GM12878 (cell line): ENCODE results near the gene COL25A1. TPM values are rescaled to one million over a fixed set of nuclear protein-coding genes. Genes with fewer than 3 reads are reported as not detected.

Experiments
- ATAC-seq: fragments of 200-7000 bp; cut with Tn5 transposase; 3 replicates; pipeline ENCODE4 v1.9.1; 2020; ENCODE audit warnings: mild to moderate bottlenecking, moderate library complexity
- BruUV-seq: library from RNA; stranded (reverse); fragments of 400-500 nt; replicated peaks from 2 replicates; lab custom pipeline; 2021; lab: Mats Ljungman, UMichigan
- CTCF ChIA-PET: fragments of 300-600 bp; sonication (Branson Sonifier 250); formaldehyde crosslinking; extraction: SDS; loops from one replicate; lab custom pipeline; 2021; ENCODE audit warnings: inconsistent platforms; lab: Yijun Ruan, JAX
- POLR2A ChIA-PET: fragments of 350-600 bp; formaldehyde crosslinking; extraction: SDS; loops from one replicate; lab custom pipeline; 2021; ENCODE audit warnings: inconsistent platforms; lab: Charles Lee
- RAD21 ChIA-PET: fragments of 300-600 bp; sonication (Branson Sonifier 250); formaldehyde crosslinking; loops from one replicate; lab custom pipeline; 2023; ENCODE audit warnings: antibody characterized with exemption; ENCODE audit not compliant: unreplicated experiment; lab: Charles Lee
- SMC1A ChIA-PET: fragments of 300-600 bp; sonication (Branson Sonifier 250); formaldehyde crosslinking; loops from one replicate; lab custom pipeline; 2023; ENCODE audit not compliant: unreplicated experiment, uncharacterized antibody; lab: Charles Lee
- DNase-seq: peaks from one replicate; pipeline ENCODE4 v3.0.0-alpha.2; 2011; ENCODE audit warnings: low read depth, low spot score
- FAIRE-seq: peaks from 3 replicates; lab custom pipeline; 2011; peaks lifted over from hg19 to GRCh38; lab: Jason Lieb, UNC
- H2AFZ ChIP-seq: 2 replicates; pipeline ENCODE4 v1.6.0; 2011; ENCODE audit warnings: low read depth, low read length, control low read depth; ENCODE audit not compliant: control insufficient read depth
- H3K27ac ChIP-seq: 2 replicates; pipeline ENCODE4 v1.5.1; 2011; ENCODE audit warnings: control low read depth; ENCODE audit not compliant: control insufficient read depth, insufficient read depth
- H3K27me3 ChIP-seq, 2 experiments: replicated peaks in 1 of 2; 2 replicates each; pipeline versions ENCODE4 v1.6.0 to v1.6.1; 2011; ENCODE audit warnings: low read length in 1 of 2; ENCODE audit not compliant: control insufficient read depth in 2 of 2, insufficient read depth in 2 of 2
- H3K36me3 ChIP-seq, 2 experiments: 2 replicates each; pipeline ENCODE4 v1.5.1; 2011; ENCODE audit warnings: low read length in 1 of 2; ENCODE audit not compliant: control insufficient read depth in 2 of 2, insufficient read depth in 2 of 2
- H3K4me1 ChIP-seq: 2 replicates; pipeline ENCODE4 v1.6.1; 2011; ENCODE audit warnings: mild to moderate bottlenecking, low read length, moderate library complexity, mixed read lengths; ENCODE audit not compliant: control insufficient read depth, insufficient read depth
- H3K4me2 ChIP-seq: 2 replicates; pipeline ENCODE4 v1.6.0; 2011; ENCODE audit warnings: control low read depth; ENCODE audit not compliant: control insufficient read depth, insufficient read depth
- H3K4me3 ChIP-seq: fragments of 200-600 bp; sonication (generic); 2 replicates; pipeline ENCODE4 v1.5.1; 2016
- H3K79me2 ChIP-seq: 2 replicates; pipeline ENCODE4 v1.6.0; 2011; ENCODE audit warnings: low read length; ENCODE audit not compliant: control insufficient read depth, insufficient read depth
- H3K9ac ChIP-seq: 2 replicates; pipeline ENCODE4 v1.8.0; 2011; ENCODE audit warnings: low read length, control low read depth, mixed read lengths; ENCODE audit not compliant: control insufficient read depth, insufficient read depth
- H3K9me3 ChIP-seq: replicated peaks from 3 replicates; pipeline ENCODE4 v1.5.1; 2011; ENCODE audit warnings: mild to moderate bottlenecking, low read length; ENCODE audit not compliant: control insufficient read depth, insufficient read depth
- H4K20me1 ChIP-seq: 2 replicates; pipeline ENCODE4 v1.6.0; 2011; ENCODE audit not compliant: control insufficient read depth, insufficient read depth
- BACH1 ChIP-seq: fragments of 450-650 bp; IDR thresholded peaks from 2 replicates; pipeline ENCODE4 v1.6.1; 2017; ENCODE audit warnings: mild to moderate bottlenecking, borderline replicate concordance
- BRCA1 ChIP-seq: IDR thresholded peaks from 2 replicates; pipeline ENCODE4 v1.6.1; 2011; ENCODE audit warnings: low read depth, low read length, improper control_type of control experiment
- E2F4 ChIP-seq: IDR thresholded peaks from 2 replicates; pipeline ENCODE4 v1.6.1; 2012; ENCODE audit warnings: low read depth, low read length, improper control_type of control experiment
- EED ChIP-seq: sonication (generic); IDR thresholded peaks from 2 replicates; pipeline ENCODE4 v1.6.1; 2016; ENCODE audit warnings: antibody characterized with exemption, low read depth
- ESRRA ChIP-seq: IDR thresholded peaks from 2 replicates; pipeline ENCODE4 v1.6.1; 2012; ENCODE audit warnings: mild to moderate bottlenecking, low read length, improper control_type of control experiment
- ETV6 ChIP-seq, 2 experiments: fragments of 450-650 bp in 1 of 2; IDR thresholded peaks in 1 of 2; conservative IDR thresholded peaks in 1 of 2; 2 replicates each; pipeline ENCODE4 v1.6.1; 2014; ENCODE audit warnings: antibody characterized with exemption in 1 of 2, borderline replicate concordance in 1 of 2, low read depth in 1 of 2, mild to moderate bottlenecking in 1 of 2, moderate library complexity in 1 of 2
- IKZF1 ChIP-seq: fragments of 450-650 bp; conservative IDR thresholded peaks from 2 replicates; pipeline ENCODE4 v1.6.1; 2017; ENCODE audit warnings: antibody characterized with exemption, mild to moderate bottlenecking
- MEF2B ChIP-seq: fragments of 450-650 bp; IDR thresholded peaks from 2 replicates; pipeline ENCODE4 v1.6.1; 2018; ENCODE audit warnings: mild to moderate bottlenecking, moderate library complexity; ENCODE audit not compliant: partially characterized antibody, poor library complexity, severe bottlenecking
- NFIC ChIP-seq: IDR thresholded peaks from 2 replicates; pipeline ENCODE4 v1.6.1; 2012; ENCODE audit warnings: low read depth, mild to moderate bottlenecking, inconsistent platforms, low read length, moderate library complexity
- NRF1 ChIP-seq: conservative IDR thresholded peaks from 2 replicates; pipeline ENCODE4 v1.6.1; 2011; ENCODE audit warnings: mild to moderate bottlenecking, low read depth, low read length, improper control_type of control experiment
- RAD21 ChIP-seq: IDR thresholded peaks from 2 replicates; pipeline ENCODE4 v1.6.1; 2011; ENCODE audit warnings: mild to moderate bottlenecking, low read depth, low read length, moderate library complexity; ENCODE audit not compliant: insufficient read depth
- RELA ChIP-seq: fragments of 450-650 bp; IDR thresholded peaks from 2 replicates; pipeline ENCODE4 v1.8.0; 2014; ENCODE audit warnings: borderline replicate concordance; ENCODE audit not compliant: partially characterized antibody
- SMC3 ChIP-seq: IDR thresholded peaks from 2 replicates; pipeline ENCODE4 v1.6.1; 2011; ENCODE audit warnings: low read length, improper control_type of control experiment, borderline replicate concordance
- SPI1 ChIP-seq: IDR thresholded peaks from 2 replicates; pipeline ENCODE4 v1.6.1; 2011; ENCODE audit warnings: low read depth, mild to moderate bottlenecking, low read length, moderate library complexity, borderline replicate concordance; ENCODE audit not compliant: insufficient read depth
- USF2 ChIP-seq: IDR thresholded peaks from 2 replicates; pipeline ENCODE4 v1.6.1; 2011; ENCODE audit warnings: low read depth, low read length, improper control_type of control experiment, borderline replicate concordance
- WGBS: methylation state at CpG from one replicate; pipeline ENCODE4 v1.1.6; 2016; ENCODE audit warnings: low lambda C conversion rate; ENCODE audit not compliant: insufficient replicate concordance, insufficient coverage; ENCODE audit errors: missing lambda C conversion rate; 5-methylcytosine and 5-hydroxymethylcytosine counted together
- in situ Hi-C: fragments of 300-500 bp; cut with MboI; formaldehyde crosslinking; loops from 9 replicates; pipeline ENCODE4 v1.14.3; 2018; ENCODE audit warnings: mixed read lengths
- intact Hi-C: fragments of 100-400 bp; cut with micrococcal nuclease; formaldehyde crosslinking; loops from one replicate; pipeline ENCODE4 v1.14.2; 2022; ENCODE audit not compliant: unreplicated experiment
- polyA plus RNA-seq, 11 experiments: library from polyadenylated mRNA; depleted of rRNA in 4 of 11; unstranded in 6 of 11; stranded (reverse) in 5 of 11; fragments of >200 nt; fragmentation: Nextera tagmentation in 4 of 11; fragmentation: Illumina TruSeq in 1 of 11; extraction: Ambion mirVana in 4 of 11; extraction: Trizol in 1 of 11; gene quantifications; 1 replicate in 1 of 11; 2 replicates in 10 of 11; pipeline versions ENCODE4 v1.2.1 to v1.2.3, GENCODE V29; 2011 to 2016; ENCODE audit warnings: inconsistent platforms in 2 of 11, missing spikeins in 2 of 11, low read depth in 1 of 11
- total RNA-seq, 4 experiments: library from RNA; depleted of rRNA in 3 of 4; stranded (reverse); fragments of >200 nt in 3 of 4; fragmentation: Illumina TruSeq in 1 of 4; extraction: Trizol in 1 of 4; gene quantifications; 2 replicates each; pipeline versions ENCODE4 v1.2.1 to v1.2.3, GENCODE V29; 2013 to 2021

COL25A1 gene
- total and polyA plus RNA-seq, 10 of the 15 experiments (the other 5 are each of a cell fraction or from before 2014, with no cell fraction given), result 0.01 to 0.26 (median 0.12) TPM; not detected in 6

- CTCF ChIA-PET, result interaction anchor here (0.9 to 8.8 kb wide), 4 partner anchors 16 to 219 kb away, joined by 3 to 88 read pairs (median 3); no protein-coding TSS in a partner anchor
- no peak overlapping the region for H2AFZ ChIP-seq
- H3K4me1 ChIP-seq, result no peaks in the 10 kb centered on the region
- BruUV-seq, result no TSS peak
- RAD21 ChIA-PET, result interaction anchor here (0.8 to 1.6 kb wide), 7 partner anchors 17 to 464 kb away, joined by 3 to 5 read pairs (median 3); no protein-coding TSS in a partner anchor
- DNase-seq (no peak), ATAC-seq (no peak), FAIRE-seq (no peak)
- no peaks in the 10 kb centered on the region for H3K36me3 ChIP-seq
- no peak overlapping the region for H3K27ac ChIP-seq
- no peak overlapping the region for H3K4me3 ChIP-seq
- 52% methylated on average over 2 of the region's 2 CpGs for WGBS
- no peak overlapping the region for H3K9ac ChIP-seq
- H4K20me1 ChIP-seq, result no peaks in the 10 kb centered on the region
- SMC1A ChIA-PET, result interaction anchor here (0.9 to 5.3 kb wide), 10 partner anchors 13 to 462 kb away, joined by 3 to 62 read pairs (median 4); no protein-coding TSS in a partner anchor
- POLR2A ChIA-PET, result no interaction called here
- peaks cover 3% of the 10 kb centered on the region in 2 experiments; a peak in 3 of 4 replicates for H3K27me3 ChIP-seq
- in situ Hi-C loops, result no loop called here
- no peak overlapping the region for H3K4me2 ChIP-seq
- TF ChIP-seq USF2, result no peak
- TF ChIP-seq SPI1, result no peak
- TF ChIP-seq MEF2B, result no peak
- no peaks in the 10 kb centered on the region; the same call in 2 of the 3 replicates for H3K9me3 ChIP-seq
- H3K79me2 ChIP-seq, result no peaks in the 10 kb centered on the region
- intact Hi-C loops, result loop anchor here (5.0 to 10.0 kb wide), 3 partner anchors 111 to 612 kb away; no protein-coding TSS in a partner anchor
Observed at GRCh38 chr4:109296527-109296926, 5.9 kb downstream of the COL25A1 start.

GRCh38 chr4:109295081-109295480 is 7.4 kb downstream of the COL25A1 start:
- peak; percentile 27 for FAIRE-seq
- no peak for TF ChIP-seq IKZF1
- TF ChIP-seq NFIC, result no peak
- TF ChIP-seq BRCA1, result no peak
- no peak for TF ChIP-seq NRF1
- no peak for TF ChIP-seq SMC3
- TF ChIP-seq BACH1, result no peak
- no peak for TF ChIP-seq RELA
- TF ChIP-seq ESRRA, result no peak
- TF ChIP-seq E2F4, result no peak
- TF ChIP-seq RAD21, result no peak
- no peak for TF ChIP-seq EED
- TF ChIP-seq ETV6 (conservative IDR thresholded peaks at IDR 0.05 in 1 of 2, IDR thresholded peaks at IDR 0.05 in 1 of 2; ENCODE audit: borderline replicate concordance in 1 of 2, low read depth in 1 of 2), result no peak

More at GRCh38 chr4:109295081-109295480, 7.4 kb downstream of the COL25A1 start:
- RAD21 ChIA-PET, result interaction anchor here (1.5 to 4.5 kb wide), 4 partner anchors 17 to 240 kb away, joined by 3 to 30 read pairs (median 5); no protein-coding TSS in a partner anchor
- no peaks in the 10 kb centered on the region for H4K20me1 ChIP-seq
- H3K36me3 ChIP-seq, result no peaks in the 10 kb centered on the region
- H3K27ac ChIP-seq, result no peak overlapping the region
- H3K4me2 ChIP-seq, result no peak overlapping the region
- no peaks in the 10 kb centered on the region for H3K27me3 ChIP-seq
- SMC1A ChIA-PET, result interaction anchor here (0.8 to 5.3 kb wide), 11 partner anchors 12 to 245 kb away, joined by 3 to 62 read pairs (median 5); no protein-coding TSS in a partner anchor
- ATAC-seq (no peak), DNase-seq (no peak)
- POLR2A ChIA-PET, result interaction anchor here (0.9 kb wide), 1 partner anchor 16 kb away, joined by 4 read pairs; no protein-coding TSS in a partner anchor
- no peak overlapping the region for H2AFZ ChIP-seq
- in situ Hi-C loops, result no loop called here
- no peaks in the 10 kb centered on the region for H3K9me3 ChIP-seq
- no peaks in the 10 kb centered on the region for H3K4me1 ChIP-seq
- CTCF ChIA-PET, result interaction anchor here (0.7 to 8.8 kb wide), 18 partner anchors 10 to 461 kb away, joined by 3 to 88 read pairs (median 3); no protein-coding TSS in a partner anchor
- no peak overlapping the region for H3K4me3 ChIP-seq
- intact Hi-C loops, result loop anchor here (5.0 to 10.0 kb wide), 3 partner anchors 112 to 610 kb away; no protein-coding TSS in a partner anchor
- H3K79me2 ChIP-seq, result no peaks in the 10 kb centered on the region
- no peak overlapping the region for H3K9ac ChIP-seq
- BruUV-seq, result no TSS peak
